Type B pancreatic cell (in vitro differentiated cells): ENCODE measurements around the gene SIGLEC7. TPM values are rescaled to one million over a fixed set of nuclear protein-coding genes. Genes with fewer than 3 reads are reported as not detected.

ENCODE experiments used
- DNase-seq: peaks from one replicate; pipeline ENCODE4 v3.0.0; 2021; ENCODE audit warnings: mixed read lengths; ENCODE audit not compliant: unreplicated experiment; ENCODE audit errors: extremely low spot score
- H3K27ac Mint-ChIP-seq: 2 replicates; pipeline ENCODE4 v1.8.0; 2021; ENCODE audit warnings: mild to moderate bottlenecking, mixed read lengths
- H3K27me3 Mint-ChIP-seq: 2 replicates; pipeline ENCODE4 v1.8.0; 2021; ENCODE audit warnings: mixed read lengths
- H3K36me3 Mint-ChIP-seq: 2 replicates; pipeline ENCODE4 v1.8.0; 2021; ENCODE audit warnings: mixed read lengths
- H3K4me1 Mint-ChIP-seq: one replicate; pipeline ENCODE4 v1.8.0; 2021; ENCODE audit warnings: mixed read lengths; ENCODE audit not compliant: unreplicated experiment
- H3K4me3 Mint-ChIP-seq: 2 replicates; pipeline ENCODE4 v1.8.0; 2021; ENCODE audit warnings: mild to moderate bottlenecking, mixed read lengths
- H3K9me3 Mint-ChIP-seq: 2 replicates; pipeline ENCODE4 v1.8.0; 2021; ENCODE audit warnings: mixed read lengths
- total RNA-seq: library from RNA; stranded (reverse); gene quantifications from 2 replicates; pipeline ENCODE4 v1.2.1, GENCODE V29; 2021; ENCODE audit warnings: low replicate concordance
- TF ChIP-seq, protein P1 (sequence below): fragments of 200-600 bp; sonication (generic); conservative IDR thresholded peaks from 2 replicates; pipeline ENCODE4 v1.5.0; 2021; ENCODE audit warnings: antibody characterized with exemption, mild to moderate bottlenecking

The SIGLEC7 gene
- total RNA-seq, 1 donor from 2014 or later = not detected

DNA sequence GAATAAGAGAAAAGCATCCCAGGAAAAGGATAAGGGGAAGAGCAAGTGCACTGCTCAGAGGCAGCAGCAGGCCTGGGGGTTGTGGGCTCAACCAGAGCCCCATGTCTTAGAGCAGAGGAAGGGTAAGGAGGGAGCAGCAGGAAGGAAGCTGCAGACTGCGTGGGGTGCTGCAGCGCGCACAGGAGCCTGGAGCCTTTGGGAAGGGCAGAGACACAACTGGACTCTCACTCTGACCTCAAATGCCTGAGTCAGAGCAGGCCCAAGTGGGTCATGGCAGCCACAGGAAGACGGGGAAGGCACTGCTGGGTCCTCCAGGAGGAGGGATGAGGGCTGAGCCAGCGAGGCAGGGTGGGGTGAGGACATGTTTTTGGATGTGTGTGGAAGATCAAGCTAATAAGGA, 31.6 kb downstream of the SIGLEC7 start:
- H3K27me3 Mint-ChIP-seq = peaks cover 35% of the 10 kb centered on the region
- H3K4me3 Mint-ChIP-seq = no peak overlapping the region
- no peak overlapping the region for H3K27ac Mint-ChIP-seq
- H3K36me3 Mint-ChIP-seq = no peaks in the 10 kb centered on the region
- TF ChIP-seq, protein P1, sequence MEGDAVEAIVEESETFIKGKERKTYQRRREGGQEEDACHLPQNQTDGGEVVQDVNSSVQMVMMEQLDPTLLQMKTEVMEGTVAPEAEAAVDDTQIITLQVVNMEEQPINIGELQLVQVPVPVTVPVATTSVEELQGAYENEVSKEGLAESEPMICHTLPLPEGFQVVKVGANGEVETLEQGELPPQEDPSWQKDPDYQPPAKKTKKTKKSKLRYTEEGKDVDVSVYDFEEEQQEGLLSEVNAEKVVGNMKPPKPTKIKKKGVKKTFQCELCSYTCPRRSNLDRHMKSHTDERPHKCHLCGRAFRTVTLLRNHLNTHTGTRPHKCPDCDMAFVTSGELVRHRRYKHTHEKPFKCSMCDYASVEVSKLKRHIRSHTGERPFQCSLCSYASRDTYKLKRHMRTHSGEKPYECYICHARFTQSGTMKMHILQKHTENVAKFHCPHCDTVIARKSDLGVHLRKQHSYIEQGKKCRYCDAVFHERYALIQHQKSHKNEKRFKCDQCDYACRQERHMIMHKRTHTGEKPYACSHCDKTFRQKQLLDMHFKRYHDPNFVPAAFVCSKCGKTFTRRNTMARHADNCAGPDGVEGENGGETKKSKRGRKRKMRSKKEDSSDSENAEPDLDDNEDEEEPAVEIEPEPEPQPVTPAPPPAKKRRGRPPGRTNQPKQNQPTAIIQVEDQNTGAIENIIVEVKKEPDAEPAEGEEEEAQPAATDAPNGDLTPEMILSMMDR = no peak
- H3K4me1 Mint-ChIP-seq = no peaks in the 10 kb centered on the region
- no peak for DNase-seq
- H3K9me3 Mint-ChIP-seq = no peaks in the 10 kb centered on the region

DNA sequence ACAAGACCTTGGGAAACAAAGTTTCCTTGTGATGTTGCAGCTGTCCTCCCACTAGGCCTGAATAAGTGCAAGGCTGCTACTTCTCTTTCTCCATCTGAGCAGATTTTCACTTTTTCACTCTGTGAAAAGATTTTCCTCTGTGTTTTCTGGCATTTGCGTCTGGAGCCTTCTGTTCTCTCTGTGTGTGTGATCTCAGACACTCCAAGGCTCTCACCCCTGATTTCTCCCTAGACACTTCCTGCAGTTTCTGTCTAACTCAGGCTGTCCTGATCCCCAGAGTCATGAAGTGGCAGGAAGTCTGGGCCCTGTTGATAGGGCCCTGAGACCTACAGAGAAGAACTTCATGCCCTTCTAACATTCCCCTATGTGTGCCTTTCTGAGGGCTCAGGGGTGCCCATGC, 37.2 kb downstream of the SIGLEC7 start:
- TF ChIP-seq, protein P1 = no peak
- Mint-ChIP-seq H3K27me3 (peaks cover 24% of the 10 kb centered on the region), H3K9me3 (no peaks in the 10 kb centered on the region), H3K27ac (no peak overlapping the region), H3K4me1 (no peaks in the 10 kb centered on the region), H3K36me3 (no peaks in the 10 kb centered on the region), H3K4me3 (no peak overlapping the region)
- no peak for DNase-seq

DNA sequence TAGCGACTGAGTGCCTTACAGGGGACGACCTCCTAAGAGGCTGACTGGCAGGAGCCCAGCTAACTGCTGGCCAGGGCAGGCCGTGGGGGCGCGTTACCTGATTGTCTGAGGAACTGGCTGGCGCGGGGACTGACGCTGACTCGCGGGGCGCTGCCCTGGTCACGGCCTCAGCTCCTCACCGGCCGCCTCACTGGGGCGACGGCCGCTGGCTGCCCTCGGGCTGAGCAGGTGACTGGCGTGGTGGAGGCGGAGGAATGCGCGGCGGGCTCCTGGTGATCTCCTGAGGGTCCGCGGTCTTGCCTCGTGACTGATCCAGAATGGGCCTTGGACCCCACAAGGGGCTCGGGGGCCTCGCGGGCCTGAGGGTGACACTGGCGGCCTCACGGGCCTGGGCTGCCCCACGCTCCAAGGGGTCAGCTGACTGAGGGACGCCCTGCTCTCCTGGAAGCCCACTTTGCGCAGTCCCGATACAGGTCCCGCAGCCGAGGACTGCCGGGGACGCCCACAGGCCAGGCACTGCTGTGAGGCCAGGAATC, 39.3 kb downstream of the SIGLEC7 start:
- Mint-ChIP-seq H3K4me1 (no peaks in the 10 kb centered on the region), H3K27me3 (peaks cover 30% of the 10 kb centered on the region), H3K9me3 (no peaks in the 10 kb centered on the region), H3K27ac (no peak overlapping the region), H3K4me3 (no peak overlapping the region), H3K36me3 (no peaks in the 10 kb centered on the region)
- TF ChIP-seq, protein P1 = no peak
- no peak for DNase-seq

DNA sequence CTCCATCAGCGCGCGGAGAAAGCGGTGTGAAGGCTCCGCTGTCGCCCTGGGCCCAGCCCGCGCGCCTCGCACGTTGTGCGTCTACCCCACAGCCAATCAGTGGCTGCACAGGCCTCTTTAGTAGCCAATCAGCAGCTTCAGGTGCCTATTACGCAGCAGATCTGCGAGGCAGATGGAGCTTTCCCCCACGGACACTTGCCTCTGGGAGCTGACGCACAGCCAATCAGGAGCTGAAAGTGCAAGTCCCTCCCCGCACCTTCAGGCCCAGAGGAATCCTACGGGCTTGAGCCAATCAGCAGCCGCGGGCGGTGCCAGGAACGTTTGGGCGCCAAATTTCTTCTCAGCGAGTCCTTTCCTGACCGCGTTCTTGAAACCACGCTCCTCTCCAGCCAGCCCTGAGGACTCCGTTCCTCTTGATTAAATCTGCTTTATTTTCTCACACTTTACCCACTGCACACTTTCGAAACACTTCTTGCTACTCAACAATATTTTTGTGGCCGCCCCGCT, 39.9 kb downstream of the SIGLEC7 start:
- Mint-ChIP-seq H3K27me3 (peaks cover 30% of the 10 kb centered on the region), H3K4me1 (no peaks in the 10 kb centered on the region), H3K9me3 (no peaks in the 10 kb centered on the region), H3K36me3 (no peaks in the 10 kb centered on the region), H3K4me3 (no peak overlapping the region), H3K27ac (no peak overlapping the region)
- no peak for DNase-seq
- TF ChIP-seq, protein P1 = no peak

DNA sequence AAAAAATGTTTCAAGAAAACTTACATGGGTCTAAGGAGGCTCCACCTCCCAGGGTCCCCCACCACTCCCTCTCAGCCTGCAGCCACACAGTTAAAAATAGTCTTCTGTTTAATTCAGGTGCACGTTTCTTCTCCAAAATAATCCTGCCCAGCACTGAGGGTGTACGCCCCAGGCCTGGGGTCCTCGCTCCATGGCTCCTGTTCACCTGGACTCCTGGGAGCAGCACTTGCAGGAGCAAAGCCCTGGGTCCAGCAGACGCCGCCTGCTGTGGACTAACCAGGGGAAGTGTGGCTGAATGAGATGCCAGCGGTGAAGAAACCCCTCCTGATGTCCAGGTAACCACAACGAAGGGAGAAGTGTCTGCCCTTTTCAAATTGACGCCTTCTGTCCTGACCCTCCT, 41.5 kb downstream of the SIGLEC7 start:
- H3K27me3 Mint-ChIP-seq = peaks cover 18% of the 10 kb centered on the region

More for the DNA sequence above, 41.5 kb downstream of the SIGLEC7 start:
- Mint-ChIP-seq H3K27ac (no peak overlapping the region), H3K4me1 (no peaks in the 10 kb centered on the region), H3K4me3 (no peak overlapping the region), H3K9me3 (no peaks in the 10 kb centered on the region), H3K36me3 (no peaks in the 10 kb centered on the region)
- TF ChIP-seq, protein P1 = no peak
- no peak for DNase-seq
